ENCODE data around the gene NVL. TPM values are rescaled to one million over a fixed set of nuclear protein-coding genes. Genes with fewer than 3 reads are reported as not detected.

Gene NVL
- total and polyA plus RNA-seq, 3 donors from 2014 or later = 21.7 to 38.7 (median 31.0) TPM

- TF ChIP-seq POLR2A (IDR thresholded peaks at IDR 0.05) = no peak
- TF ChIP-seq CTCF (IDR thresholded peaks at IDR 0.05) = no peak
- 79 to 90% methylated on average over 3 of the region's 3 CpGs for WGBS, 2 donors
- Histone ChIP-seq H3K9me3 (no peaks in the 10 kb centered on the region), H3K4me1 (no peaks in the 10 kb centered on the region), H3K36me3 (ENCODE audit: low read depth, missing control alignments) (no peaks in the 10 kb centered on the region), H3K27me3 (no peaks in the 10 kb centered on the region), H3K27ac (no peak overlapping the region), H3K4me3 (no peak overlapping the region)
- intact Hi-C loops (cut with DNase I; ENCODE audit: low total_unique reads) = no loop called here
- DNase-seq = no peak
Measured at GRCh38 chr1:224276771-224277487, 53.0 kb downstream of the NVL start.

GRCh38 chr1:224274970-224275626 lies 54.9 kb downstream of the NVL start:
- H3K27ac ChIP-seq = no peak overlapping the region
- intact Hi-C loops (cut with DNase I; ENCODE audit: low total_unique reads) = no loop called here
- no peaks in the 10 kb centered on the region for H3K4me1 ChIP-seq
- WGBS, 2 donors = 93 to 95% methylated on average over 6 of the region's 6 CpGs
- H3K4me3 ChIP-seq = no peak overlapping the region
- no peaks in the 10 kb centered on the region for H3K36me3 ChIP-seq (ENCODE audit: low read depth, missing control alignments)
- TF ChIP-seq POLR2A (IDR thresholded peaks at IDR 0.05) (no peak), CTCF (IDR thresholded peaks at IDR 0.05) (no peak)
- H3K27me3 ChIP-seq = no peaks in the 10 kb centered on the region
- no peak for DNase-seq
- H3K9me3 ChIP-seq = no peaks in the 10 kb centered on the region

GRCh38 chr1:224273641-224274040 lies 56.3 kb downstream of the NVL start:
- intact Hi-C loops (cut with DNase I; ENCODE audit: low total_unique reads) = no loop called here

GRCh38 chr1:224271106-224271505 lies 58.9 kb downstream of the NVL start:
- no peaks in the 10 kb centered on the region for H3K9me3 ChIP-seq
- H3K4me3 ChIP-seq = no peak overlapping the region
- intact Hi-C loops (cut with DNase I; ENCODE audit: low total_unique reads) = no loop called here
- no peaks in the 10 kb centered on the region for H3K27me3 ChIP-seq
- no peak overlapping the region for H3K27ac ChIP-seq
- no peak for TF ChIP-seq CTCF (IDR thresholded peaks at IDR 0.05)
- TF ChIP-seq POLR2A (IDR thresholded peaks at IDR 0.05) = no peak
- 91 to 92% methylated on average over 3 of the region's 3 CpGs for WGBS, 2 donors
- H3K4me1 ChIP-seq = no peaks in the 10 kb centered on the region
- DNase-seq = no peak
- H3K36me3 ChIP-seq (ENCODE audit: low read depth, missing control alignments) = no peaks in the 10 kb centered on the region

More at GRCh38 chr1:224273641-224274040, 56.3 kb downstream of the NVL start:
- no peaks in the 10 kb centered on the region for H3K4me1 ChIP-seq
- no peak for DNase-seq
- WGBS, 2 donors = 93 to 95% methylated on average over 2 of the region's 2 CpGs
- no peak overlapping the region for H3K4me3 ChIP-seq
- H3K27me3 ChIP-seq = no peaks in the 10 kb centered on the region
- TF ChIP-seq CTCF (IDR thresholded peaks at IDR 0.05) (no peak), POLR2A (IDR thresholded peaks at IDR 0.05) (no peak)
- no peaks in the 10 kb centered on the region for H3K36me3 ChIP-seq (ENCODE audit: low read depth, missing control alignments)
- no peaks in the 10 kb centered on the region for H3K9me3 ChIP-seq
- no peak overlapping the region for H3K27ac ChIP-seq

All from testis (tissue), 3 donors.